Loucy (cell line): ENCODE measurements around the gene PPIL1.

Experiments used
- CTCF ChIP-seq: fragments of 200-600 bp; sonication (generic); conservative IDR thresholded peaks from 2 replicates; pipeline ENCODE4 v1.5.1; 2014; ENCODE audit warnings: mild to moderate bottlenecking, antibody characterized with exemption, low read length
- EZH2phosphoT487 ChIP-seq: fragments of 200-600 bp; IDR thresholded peaks from 2 replicates; pipeline ENCODE4 v1.6.1; 2018; ENCODE audit warnings: antibody characterized with exemption, mild to moderate bottlenecking, moderate library complexity, borderline replicate concordance

- TF ChIP-seq CTCF (no peak), EZH2phosphoT487 (no peak)
These were observed 57.3 kb downstream of the PPIL1 start for GRCh38 chr6:36817176-36817817.
